ENCODE measurements around the gene HPS1. TPM values are rescaled to one million over a fixed set of nuclear protein-coding genes. Genes with fewer than 3 reads are reported as not detected.

The HPS1 gene
- total and polyA plus RNA-seq, 11 donors, result 20.9 to 61.4 (median 38.5) TPM

DNA sequence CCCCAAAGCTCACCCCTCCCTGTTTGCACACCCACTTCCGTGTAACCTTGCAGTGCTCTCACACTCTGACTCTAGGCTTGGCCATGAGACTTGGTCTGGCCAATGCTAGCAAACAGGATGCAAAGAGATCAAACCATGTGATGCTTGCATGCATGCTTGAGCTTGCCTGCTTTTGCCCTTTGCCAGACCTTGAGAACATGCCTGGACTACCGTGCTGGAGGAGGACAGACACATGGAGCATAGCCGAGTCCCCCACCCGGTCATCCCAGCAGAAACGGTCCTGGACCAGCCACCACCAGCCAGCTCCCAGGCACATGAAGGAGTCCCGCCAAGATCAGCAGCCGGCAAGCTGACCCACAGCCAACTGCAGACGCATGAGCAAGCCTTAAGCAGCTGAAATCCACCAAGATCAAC, 55.1 kb downstream of the HPS1 start:
- Histone ChIP-seq H3K27ac (peak overlapping the region in 1 of 12 donors; percentile 27), H3K4me3 (no peak overlapping the region), H3K9me3 (no peaks in the 10 kb centered on the region), H3K27me3 (no peaks in the 10 kb centered on the region), H3K4me1 (peaks cover 0 to 19% (median 5%) of the 10 kb centered on the region in 12 donors), H3K36me3 (peaks cover 0 to 32% (median 10%) of the 10 kb centered on the region in 9 donors)
- DNase-seq, result peak in 4 of 5 donors; percentile 49 to 78 (median 68)
- TF ChIP-seq POLR2A (IDR thresholded peaks at IDR 0.05), result no peak
- TF ChIP-seq, protein P1, sequence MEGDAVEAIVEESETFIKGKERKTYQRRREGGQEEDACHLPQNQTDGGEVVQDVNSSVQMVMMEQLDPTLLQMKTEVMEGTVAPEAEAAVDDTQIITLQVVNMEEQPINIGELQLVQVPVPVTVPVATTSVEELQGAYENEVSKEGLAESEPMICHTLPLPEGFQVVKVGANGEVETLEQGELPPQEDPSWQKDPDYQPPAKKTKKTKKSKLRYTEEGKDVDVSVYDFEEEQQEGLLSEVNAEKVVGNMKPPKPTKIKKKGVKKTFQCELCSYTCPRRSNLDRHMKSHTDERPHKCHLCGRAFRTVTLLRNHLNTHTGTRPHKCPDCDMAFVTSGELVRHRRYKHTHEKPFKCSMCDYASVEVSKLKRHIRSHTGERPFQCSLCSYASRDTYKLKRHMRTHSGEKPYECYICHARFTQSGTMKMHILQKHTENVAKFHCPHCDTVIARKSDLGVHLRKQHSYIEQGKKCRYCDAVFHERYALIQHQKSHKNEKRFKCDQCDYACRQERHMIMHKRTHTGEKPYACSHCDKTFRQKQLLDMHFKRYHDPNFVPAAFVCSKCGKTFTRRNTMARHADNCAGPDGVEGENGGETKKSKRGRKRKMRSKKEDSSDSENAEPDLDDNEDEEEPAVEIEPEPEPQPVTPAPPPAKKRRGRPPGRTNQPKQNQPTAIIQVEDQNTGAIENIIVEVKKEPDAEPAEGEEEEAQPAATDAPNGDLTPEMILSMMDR (IDR thresholded peaks at IDR 0.05), result no peak
- intact Hi-C loops (cut with DNase I), result loop anchor here in 2 of 10 donors (5.0 to 10.0 kb wide), 2 partner anchors 44 to 127 kb away; partner anchors contain the start of gene LOXL4 (in 1 of the 2)
- 41 to 64% (median 57%) methylated on average over 7 to 8 of the region's 8 CpGs for WGBS, 4 donors
- peak; percentile 27 to 79 (median 45) for ATAC-seq

DNA sequence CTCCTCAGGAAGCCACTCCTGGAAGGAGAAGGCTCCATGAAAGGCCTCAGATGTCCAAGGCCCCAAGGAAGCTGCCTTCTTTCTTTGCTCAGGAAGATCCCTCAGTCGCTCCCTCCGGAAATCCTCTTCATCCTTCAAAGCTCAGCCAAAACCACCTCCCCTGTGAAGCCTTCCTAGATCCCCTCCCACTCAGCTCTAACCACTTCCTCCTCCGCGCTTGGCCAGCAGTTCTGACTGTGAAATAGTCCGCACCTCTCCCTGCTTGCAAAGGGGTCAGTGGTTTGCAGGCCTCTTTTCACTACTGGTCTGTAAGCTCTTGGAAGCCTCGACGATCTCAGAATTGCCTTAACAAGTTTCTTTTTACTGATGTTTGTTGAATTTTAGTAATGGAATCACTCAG, 55.7 kb downstream of the HPS1 start:
- peaks cover 0 to 29% (median 7%) of the 10 kb centered on the region in 9 donors for H3K36me3 ChIP-seq
- intact Hi-C loops (cut with DNase I), result loop anchor here in 2 of 10 donors (5.0 to 10.0 kb wide), 2 partner anchors 44 to 126 kb away; partner anchors contain the start of gene LOXL4 (in 1 of the 2)

DNA sequence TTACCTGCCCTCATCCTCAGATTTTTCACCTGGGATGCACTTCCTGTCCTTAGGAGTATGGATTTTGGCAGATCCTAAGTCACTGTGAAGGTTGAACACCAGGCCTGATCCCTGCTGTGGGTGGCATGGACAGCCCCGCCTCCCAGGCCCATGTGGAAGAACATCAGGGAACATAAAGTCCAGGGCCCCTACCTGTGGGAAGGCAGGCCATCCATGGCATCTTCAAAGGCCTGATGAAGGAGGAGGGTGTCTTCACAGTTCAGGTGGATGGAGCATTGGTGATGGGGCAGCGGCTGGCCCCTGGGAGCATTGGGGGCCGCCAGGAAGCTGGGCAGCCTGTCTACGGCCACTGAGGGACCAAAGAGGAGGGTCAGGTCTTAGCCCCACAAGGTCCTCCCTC, 56.3 kb downstream of the HPS1 start:
- 91 to 100% (median 96%) methylated on average over 3 to 4 of the region's 4 CpGs for WGBS, 4 donors
- Histone ChIP-seq H3K27me3 (no peaks in the 10 kb centered on the region), H3K9me3 (no peaks in the 10 kb centered on the region), H3K4me3 (peak overlapping the region in 1 of 12 donors; percentile 8), H3K36me3 (peaks cover 0 to 28% (median 5%) of the 10 kb centered on the region in 9 donors), H3K27ac (no peak overlapping the region), H3K4me1 (peaks cover 0 to 19% (median 5%) of the 10 kb centered on the region in 12 donors)
- ATAC-seq (no peak), DNase-seq (no peak)
- intact Hi-C loops (cut with DNase I), result loop anchor here in 2 of 10 donors (5.0 to 10.0 kb wide), 2 partner anchors 43 to 126 kb away; partner anchors contain the start of gene LOXL4 (in 1 of the 2)
- TF ChIP-seq POLR2A (IDR thresholded peaks at IDR 0.05), result no peak
- TF ChIP-seq, protein P1 (IDR thresholded peaks at IDR 0.05), result no peak

More for the DNA sequence above, 55.7 kb downstream of the HPS1 start:
- WGBS, 4 donors, result 80 to 94% (median 85%) methylated on average over 7 of the region's 7 CpGs
- Histone ChIP-seq H3K27ac (peak overlapping the region in 1 of 12 donors; percentile 27), H3K4me1 (peaks cover 0 to 19% (median 5%) of the 10 kb centered on the region in 12 donors), H3K27me3 (no peaks in the 10 kb centered on the region), H3K4me3 (peak overlapping the region in 1 of 12 donors; percentile 8), H3K9me3 (no peaks in the 10 kb centered on the region)
- ATAC-seq (no peak), DNase-seq (no peak)
- TF ChIP-seq, protein P1 (IDR thresholded peaks at IDR 0.05), result no peak
- no peak for TF ChIP-seq POLR2A (IDR thresholded peaks at IDR 0.05)

DNA sequence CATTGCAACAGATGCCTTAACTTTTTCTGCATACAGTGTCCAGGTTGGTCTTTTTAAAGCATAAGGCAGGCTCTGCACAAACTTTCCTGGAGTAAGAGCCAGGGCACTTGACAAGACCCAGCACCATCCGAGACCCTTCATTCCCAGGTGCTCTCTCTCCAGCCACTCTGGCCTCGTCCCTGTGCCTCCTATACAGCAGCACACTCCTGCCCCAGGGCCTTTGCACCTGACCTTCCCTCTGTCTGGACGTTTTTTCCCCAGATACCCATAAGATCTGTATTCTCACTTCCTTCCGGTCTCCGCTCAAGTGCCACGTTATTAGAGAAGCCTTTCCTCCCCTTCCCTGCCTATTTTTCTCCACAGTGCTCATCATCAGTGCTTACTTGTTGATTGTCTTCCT, 57.3 kb downstream of the HPS1 start:
- WGBS, 4 donors, result 79 to 90% (median 84%) methylated on average over 6 of the region's 6 CpGs
- intact Hi-C loops (cut with DNase I), result no loop called here
- peaks cover 0 to 28% (median 7%) of the 10 kb centered on the region in 9 donors for H3K36me3 ChIP-seq
- no peaks in the 10 kb centered on the region for H3K9me3 ChIP-seq
- no peak for DNase-seq
- H3K27ac ChIP-seq, result no peak overlapping the region
- ATAC-seq, result no peak
- peaks cover 0 to 16% (median 5%) of the 10 kb centered on the region in 12 donors for H3K4me1 ChIP-seq
- no peak overlapping the region for H3K4me3 ChIP-seq
- TF ChIP-seq, protein P1 (IDR thresholded peaks at IDR 0.05), result no peak
- TF ChIP-seq POLR2A (IDR thresholded peaks at IDR 0.05), result no peak
- H3K27me3 ChIP-seq, result no peaks in the 10 kb centered on the region

Measured in heart left ventricle (tissue), 16 donors.